Measurements from ENCODE around the gene TMEM266.

- TF ChIP-seq CEBPB (IDR thresholded peaks at IDR 0.05; ENCODE audit: low read depth, low read length) (no peak), MAZ (IDR thresholded peaks at IDR 0.05; ENCODE audit: borderline replicate concordance, low read depth, low read length) (no peak), CTCF (conservative IDR thresholded peaks at IDR 0.05; ENCODE audit: low read depth, low read length) (no peak), POLR2A (IDR thresholded peaks at IDR 0.05; ENCODE audit: low read depth, low read length) (no peak), FOS (IDR thresholded peaks at IDR 0.05; ENCODE audit: low read depth, low read length) (no peak), CHD1 (IDR thresholded peaks at IDR 0.05; ENCODE audit: low read depth, low read length) (no peak), RAD21 (IDR thresholded peaks at IDR 0.05; ENCODE audit: low read length) (no peak), MAFK (IDR thresholded peaks at IDR 0.05; ENCODE audit: low read depth, low read length) (no peak), SMC3 (IDR thresholded peaks at IDR 0.05; ENCODE audit: low read depth, low read length) (no peak), USF2 (IDR thresholded peaks at IDR 0.05; ENCODE audit: low read depth, low read length) (no peak), RFX5 (IDR thresholded peaks at IDR 0.05; ENCODE audit: low read depth, low read length) (no peak), BHLHE40 (IDR thresholded peaks at IDR 0.05; ENCODE audit: low read depth, low read length) (no peak), RCOR1 (IDR thresholded peaks at IDR 0.05; ENCODE audit: insufficient replicate concordance, low read length) (no peak)
These were observed 15.3 kb downstream of the TMEM266 start for GRCh38 chr15:76075046-76075445.
